Measurements from ENCODE around the gene CNKSR1. TPM values are rescaled to one million over a fixed set of nuclear protein-coding genes. Genes with fewer than 3 reads are reported as not detected.

Gene CNKSR1
- total and polyA plus RNA-seq, 2 of the 13 experiments (the other 11 are each of a cell fraction or from before 2014, with no cell fraction given) = 3.4 to 8.9 TPM

- no peak for TF ChIP-seq KIAA2018 (CRISPR knock-in tag; IDR thresholded peaks at IDR 0.05; ENCODE audit: borderline replicate concordance)
- TF ChIP-seq ZNF704 (CRISPR knock-in tag; IDR thresholded peaks at IDR 0.05; ENCODE audit: borderline replicate concordance) = 0 out of 2 replicates have a peak, but pooled peaks have one; percentile 32
- TF ChIP-seq, protein P1, sequence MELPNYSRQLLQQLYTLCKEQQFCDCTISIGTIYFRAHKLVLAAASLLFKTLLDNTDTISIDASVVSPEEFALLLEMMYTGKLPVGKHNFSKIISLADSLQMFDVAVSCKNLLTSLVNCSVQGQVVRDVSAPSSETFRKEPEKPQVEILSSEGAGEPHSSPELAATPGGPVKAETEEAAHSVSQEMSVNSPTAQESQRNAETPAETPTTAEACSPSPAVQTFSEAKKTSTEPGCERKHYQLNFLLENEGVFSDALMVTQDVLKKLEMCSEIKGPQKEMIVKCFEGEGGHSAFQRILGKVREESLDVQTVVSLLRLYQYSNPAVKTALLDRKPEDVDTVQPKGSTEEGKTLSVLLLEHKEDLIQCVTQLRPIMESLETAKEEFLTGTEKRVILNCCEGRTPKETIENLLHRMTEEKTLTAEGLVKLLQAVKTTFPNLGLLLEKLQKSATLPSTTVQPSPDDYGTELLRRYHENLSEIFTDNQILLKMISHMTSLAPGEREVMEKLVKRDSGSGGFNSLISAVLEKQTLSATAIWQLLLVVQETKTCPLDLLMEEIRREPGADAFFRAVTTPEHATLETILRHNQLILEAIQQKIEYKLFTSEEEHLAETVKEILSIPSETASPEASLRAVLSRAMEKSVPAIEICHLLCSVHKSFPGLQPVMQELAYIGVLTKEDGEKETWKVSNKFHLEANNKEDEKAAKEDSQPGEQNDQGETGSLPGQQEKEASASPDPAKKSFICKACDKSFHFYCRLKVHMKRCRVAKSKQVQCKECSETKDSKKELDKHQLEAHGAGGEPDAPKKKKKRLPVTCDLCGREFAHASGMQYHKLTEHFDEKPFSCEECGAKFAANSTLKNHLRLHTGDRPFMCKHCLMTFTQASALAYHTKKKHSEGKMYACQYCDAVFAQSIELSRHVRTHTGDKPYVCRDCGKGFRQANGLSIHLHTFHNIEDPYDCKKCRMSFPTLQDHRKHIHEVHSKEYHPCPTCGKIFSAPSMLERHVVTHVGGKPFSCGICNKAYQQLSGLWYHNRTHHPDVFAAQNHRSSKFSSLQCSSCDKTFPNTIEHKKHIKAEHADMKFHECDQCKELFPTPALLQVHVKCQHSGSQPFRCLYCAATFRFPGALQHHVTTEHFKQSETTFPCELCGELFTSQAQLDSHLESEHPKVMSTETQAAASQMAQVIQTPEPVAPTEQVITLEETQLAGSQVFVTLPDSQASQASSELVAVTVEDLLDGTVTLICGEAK (IDR thresholded peaks at IDR 0.05) = no peak
- TF ChIP-seq, protein P1 (CRISPR knock-in tag; IDR thresholded peaks at IDR 0.05) = peak; percentile 71
- no peak for TF ChIP-seq ZNF781 (CRISPR knock-in tag; IDR thresholded peaks at IDR 0.05; ENCODE audit: borderline replicate concordance, not compliant biosample characterization)
- no peak for TF ChIP-seq JARID2 (CRISPR knock-in tag; IDR thresholded peaks at IDR 0.05; ENCODE audit: insufficient replicate concordance)
- TF ChIP-seq ZKSCAN1 (IDR thresholded peaks at IDR 0.05; ENCODE audit: low read length) = no peak
These were observed 47.9 kb downstream of the CNKSR1 start (continued) for GRCh38 chr1:26225033-26225831.

All from HepG2 (cell line).